ENCODE results near the gene FPR2.
"Not testable (repeated sequence)": the region's sequence is repeated elsewhere in the genome, so short reads cannot be mapped to it uniquely, and the experiment has no call there.

Gene FPR2

GRCh38 chr19:51805396-51805795, 44.4 kb downstream of the FPR2 start:
- not testable (repeated sequence) for DNase-seq (ENCODE audit: low read depth, low spot score)

DNA sequence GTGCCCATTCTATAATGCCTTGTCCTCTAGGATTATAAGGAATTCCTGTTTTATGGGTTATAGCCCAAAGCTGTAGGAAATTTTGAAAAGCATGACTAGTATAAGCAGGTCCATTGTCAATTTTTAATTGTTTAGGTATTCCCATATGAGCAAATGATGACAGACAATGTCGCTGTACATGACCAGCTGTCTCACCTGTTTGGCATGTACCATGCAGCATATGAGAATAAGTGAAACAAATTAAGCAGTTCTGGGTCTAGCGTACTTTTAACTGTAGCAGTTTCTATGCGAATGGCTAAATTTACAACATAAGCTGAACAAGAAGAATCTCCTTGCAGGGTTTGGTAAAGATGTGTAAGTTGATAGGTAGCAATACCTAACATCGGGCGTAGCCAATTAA, 45.6 kb downstream of the FPR2 start:
- DNase-seq (ENCODE audit: low read depth, low spot score) = not testable (repeated sequence)

DNA sequence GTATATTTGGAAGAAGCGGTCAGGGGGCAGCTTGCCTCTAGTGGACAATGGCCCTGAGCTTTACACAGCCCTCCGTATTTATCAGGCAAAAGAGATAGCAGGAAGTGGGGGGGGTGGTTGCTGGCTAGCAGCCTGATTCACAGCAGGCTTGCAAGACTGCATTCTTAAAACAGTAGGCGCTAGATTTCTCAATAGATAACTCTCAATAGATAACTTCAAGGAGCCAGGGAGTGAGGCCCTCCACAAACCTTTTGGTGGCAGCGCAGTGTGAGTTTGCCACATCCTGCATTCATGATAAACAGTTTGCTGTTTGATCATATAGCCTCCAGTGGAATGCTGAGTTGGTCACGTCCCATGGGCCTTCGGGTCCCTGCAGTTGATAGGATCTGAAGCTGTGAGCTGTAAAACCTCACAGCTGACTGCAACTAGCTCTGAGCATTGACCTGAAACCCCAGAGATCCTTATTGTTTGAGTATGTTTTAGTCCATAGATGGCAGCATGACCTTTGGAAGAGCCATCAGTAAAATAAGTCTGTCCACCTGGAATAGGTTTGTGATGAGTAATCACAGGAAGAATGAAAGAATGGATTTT, 46.2 kb downstream of the FPR2 start:
- DNase-seq (ENCODE audit: low read depth, low spot score) = no peak

GRCh38 chr19:51807925-51808324, 46.9 kb downstream of the FPR2 start:
- DNase-seq (ENCODE audit: low read depth, low spot score) = no peak

DNA sequence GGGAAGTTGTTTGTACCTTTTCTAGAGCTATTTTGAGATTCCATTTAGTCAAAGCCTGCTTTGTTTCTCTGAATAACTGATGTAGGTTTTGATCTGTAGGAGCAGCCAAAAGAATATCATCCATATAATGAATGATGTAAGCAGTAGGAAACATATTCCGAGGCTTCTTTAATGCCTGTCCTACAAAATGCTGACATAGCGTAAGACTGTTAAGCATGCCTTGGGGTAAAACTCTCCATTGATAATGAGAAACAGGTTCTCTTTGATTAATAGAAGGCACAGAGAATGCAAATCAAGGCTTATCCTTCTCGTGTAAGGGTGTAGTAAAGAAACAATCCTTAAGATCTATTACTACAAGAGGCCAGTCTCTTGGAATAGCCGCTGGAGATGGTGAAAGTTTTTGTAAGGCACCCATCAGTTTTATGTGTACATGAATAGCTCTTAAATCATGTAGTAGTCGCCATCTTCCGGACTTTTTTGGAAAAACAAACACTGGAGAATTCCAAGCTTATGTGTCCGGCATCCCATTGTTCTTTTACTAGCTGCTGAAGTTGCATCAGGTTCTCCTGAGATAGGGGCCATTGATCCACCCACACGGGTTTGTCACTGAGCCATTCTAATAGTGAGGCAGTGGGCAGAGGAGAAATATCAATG, 47.5 kb downstream of the FPR2 start:
- DNase-seq (ENCODE audit: low read depth, low spot score) = no peak

DNA sequence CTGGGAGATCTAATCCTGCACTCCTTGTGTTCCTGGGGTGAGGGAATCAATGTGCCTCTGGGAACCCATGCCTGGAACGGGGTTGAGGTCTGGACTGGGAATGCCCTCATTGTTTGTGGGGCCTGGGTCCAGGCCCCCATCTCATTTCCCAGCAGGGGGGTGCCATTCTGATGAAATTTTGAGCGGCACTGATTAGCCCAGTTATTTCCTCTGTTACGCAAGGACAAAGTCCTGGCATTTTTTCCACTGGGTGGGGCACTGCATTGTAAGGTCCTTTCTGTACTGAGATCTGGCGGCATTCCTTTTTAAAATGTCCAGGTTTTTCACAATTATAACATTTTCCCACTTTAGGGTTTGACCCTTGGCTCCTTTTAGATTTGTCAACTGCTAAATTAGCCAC, 48.8 kb downstream of the FPR2 start:
- DNase-seq (ENCODE audit: low read depth, low spot score) = no peak

DNA sequence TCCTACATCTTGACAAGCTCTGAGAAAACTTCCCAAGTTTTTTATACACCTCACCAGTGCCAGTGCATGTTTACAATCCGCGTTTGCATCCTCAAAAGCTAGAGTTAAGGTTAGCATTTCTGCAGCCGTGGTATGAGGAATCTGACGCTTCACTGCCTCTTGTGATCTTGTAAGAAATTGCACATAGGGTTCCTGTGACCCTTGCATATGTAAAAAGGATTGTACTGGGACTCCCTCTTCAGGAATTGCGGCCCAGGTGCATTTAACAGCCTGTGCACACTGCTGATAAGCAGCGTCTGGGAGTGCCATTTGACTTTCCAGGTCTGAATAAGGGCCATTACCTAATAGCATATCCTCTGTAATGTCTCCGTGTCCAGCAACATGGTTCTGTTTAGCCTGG, 49.2 kb downstream of the FPR2 start:
- no peak for DNase-seq (ENCODE audit: low read depth, low spot score)

DNA sequence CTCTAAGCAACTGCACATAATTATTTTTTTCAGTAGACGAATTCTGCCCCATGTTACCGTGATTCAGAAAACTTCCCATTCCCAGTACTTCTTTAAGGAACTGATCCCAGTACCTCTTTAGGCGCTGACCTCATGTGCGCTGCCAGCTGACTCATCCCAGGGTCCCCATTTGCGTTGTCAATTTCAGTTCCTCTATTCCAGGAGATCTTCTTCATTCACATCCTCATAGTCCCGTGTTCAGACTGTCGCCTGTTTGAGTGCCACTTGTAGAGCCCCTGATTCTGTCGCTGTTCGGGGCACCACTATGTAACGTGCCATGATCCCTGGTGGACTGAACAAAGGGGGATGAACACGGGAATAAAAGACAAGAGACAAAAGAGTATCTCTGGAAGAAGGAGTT, 50.4 kb downstream of the FPR2 start:
- no peak for DNase-seq (ENCODE audit: low read depth, low spot score)

GRCh38 chr19:51815043-51815442, 54.1 kb downstream of the FPR2 start:
- no peak for DNase-seq (ENCODE audit: low read depth, low spot score)

DNA sequence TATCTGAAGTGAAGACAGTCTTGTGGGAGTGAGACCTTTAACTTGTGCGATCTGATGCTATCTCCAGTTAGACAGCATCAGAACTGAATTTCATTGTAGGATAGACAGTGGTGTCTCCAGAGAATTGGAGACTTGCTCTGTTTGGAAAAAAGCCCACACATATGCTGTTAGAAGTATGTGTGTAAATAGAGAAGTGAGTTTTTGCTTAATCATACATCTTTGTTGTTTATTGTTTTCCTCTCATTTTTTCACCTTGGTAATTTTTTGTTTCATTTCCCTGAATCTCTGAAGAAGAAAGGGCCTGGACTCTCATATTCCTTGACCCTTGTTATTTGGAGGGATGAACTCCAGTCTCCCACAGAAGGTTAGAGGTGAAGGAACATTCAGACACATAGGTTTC, 55.7 kb downstream of the FPR2 start:
- DNase-seq (ENCODE audit: low read depth, low spot score) = no peak

GRCh38 chr19:51820011-51820410, 59.0 kb downstream of the FPR2 start:
- no peak for DNase-seq (ENCODE audit: low read depth, low spot score)
